ENCODE measurements around the gene MYRIP.
"Not testable (repeated sequence)": the region's sequence is repeated elsewhere in the genome, so short reads cannot be mapped to it uniquely, and the experiment has no call there.

The MYRIP gene

DNA sequence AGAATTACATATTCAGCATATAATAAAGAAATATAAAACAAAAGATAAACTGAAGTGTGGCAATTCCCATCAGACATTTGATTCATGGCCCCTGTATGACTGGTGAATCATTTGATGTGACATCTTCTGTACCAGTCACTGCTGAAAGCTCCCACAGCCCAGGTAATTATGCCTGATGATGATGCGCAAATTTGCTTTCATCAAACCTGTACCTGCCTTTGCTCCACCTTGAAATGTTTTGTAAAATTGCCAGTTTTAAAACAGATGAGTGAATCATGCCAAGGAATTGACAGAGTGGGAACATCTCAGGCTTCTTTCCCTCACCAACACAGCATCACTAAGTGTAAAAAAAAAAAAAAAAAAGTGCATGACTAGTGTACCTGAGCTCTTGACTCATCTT lies 433.6 kb downstream of the MYRIP start:
- DNase-seq: no peak

DNA sequence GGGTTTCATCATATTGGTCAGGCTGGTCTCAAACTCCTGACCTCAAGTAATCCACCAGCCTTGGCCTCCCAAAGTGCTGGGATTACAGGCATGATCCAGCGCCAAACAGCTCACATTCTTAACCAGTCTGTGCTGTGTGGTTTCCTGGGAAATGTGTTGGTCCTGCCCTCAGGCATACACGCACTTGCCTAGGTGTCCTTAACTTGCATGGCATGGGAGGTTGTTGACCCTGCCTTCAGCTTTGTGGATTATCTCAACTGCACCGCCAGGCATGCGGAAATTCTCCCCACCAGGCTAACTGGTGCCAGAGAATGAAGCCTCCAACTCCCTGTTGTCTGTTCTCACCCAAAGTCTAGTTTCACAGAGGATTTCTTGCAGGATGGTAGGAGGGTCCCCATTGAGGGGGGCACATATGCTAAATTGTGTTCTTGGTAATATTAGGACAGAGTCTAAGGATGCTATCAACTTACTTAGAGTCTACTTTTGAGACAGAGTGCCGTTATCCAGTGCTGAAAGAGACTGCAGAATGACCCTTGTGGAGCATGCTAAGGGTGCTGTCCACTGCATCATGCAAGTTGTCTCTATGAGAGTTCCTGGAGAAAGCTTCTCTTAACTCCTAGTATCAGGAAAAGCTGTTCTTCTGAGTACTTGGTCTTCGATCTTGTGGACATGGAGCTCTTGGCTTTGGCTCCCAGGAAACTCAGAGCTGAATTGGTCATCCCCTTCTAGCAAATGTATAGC lies 438.5 kb downstream of the MYRIP start:
- no peak for DNase-seq

DNA sequence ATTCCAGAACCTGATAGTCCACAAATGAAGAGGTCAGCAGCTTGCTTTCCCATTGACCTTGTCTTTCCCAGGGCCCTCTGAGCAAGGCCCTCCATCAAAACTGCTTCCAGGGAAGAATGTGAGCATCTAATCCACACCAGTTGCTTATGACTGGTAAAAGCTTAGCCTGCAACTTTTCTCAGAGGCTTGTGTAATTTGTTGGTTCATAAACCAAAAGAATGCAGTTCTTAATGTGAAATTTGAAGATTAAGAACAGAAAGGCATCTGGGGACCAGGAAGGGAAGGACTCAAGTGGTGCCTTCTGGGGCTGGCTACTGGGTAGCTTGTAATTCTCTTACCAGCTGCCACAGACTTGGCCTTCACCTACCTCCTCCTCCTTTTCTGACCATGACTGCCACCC lies 439.2 kb downstream of the MYRIP start:
- DNase-seq: no peak

DNA sequence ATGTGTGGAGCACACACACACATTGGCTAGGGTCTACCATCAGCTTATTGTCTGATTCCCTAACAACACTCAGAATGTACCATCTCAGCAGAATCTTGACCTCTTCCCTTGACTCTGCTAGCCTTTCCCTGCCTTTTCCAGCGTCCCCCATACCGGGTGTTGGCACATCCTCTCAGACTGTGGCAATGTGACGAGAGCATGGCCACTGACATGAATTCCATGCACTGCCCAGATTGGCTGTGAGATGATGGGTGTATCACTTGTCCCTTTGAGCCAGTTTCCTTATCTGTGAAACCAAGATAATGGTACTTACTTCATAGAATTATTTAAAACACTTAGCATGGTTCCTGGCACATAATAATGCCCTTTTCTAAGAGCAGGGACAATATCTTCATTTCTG lies 439.8 kb downstream of the MYRIP start:
- DNase-seq: no peak

DNA sequence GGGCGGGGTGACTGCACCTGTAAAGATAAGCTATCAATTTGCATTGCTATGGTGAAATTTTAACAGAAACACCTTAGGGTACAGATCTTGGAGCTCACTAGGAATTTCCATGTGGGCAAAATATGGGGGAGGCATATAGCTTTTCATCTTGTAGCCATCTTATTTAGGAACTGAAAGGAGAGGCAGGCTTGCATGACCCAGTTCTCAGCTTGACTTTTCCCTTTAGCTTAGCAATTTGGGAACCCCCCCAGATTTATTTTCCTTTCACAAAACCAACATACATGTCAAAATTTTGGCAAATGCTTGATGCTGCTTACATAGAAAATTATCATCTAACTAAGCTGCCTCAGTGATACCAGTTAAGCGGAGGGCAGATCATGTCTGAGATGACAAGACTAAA lies 445.1 kb downstream of the MYRIP start:
- DNase-seq: no peak

DNA sequence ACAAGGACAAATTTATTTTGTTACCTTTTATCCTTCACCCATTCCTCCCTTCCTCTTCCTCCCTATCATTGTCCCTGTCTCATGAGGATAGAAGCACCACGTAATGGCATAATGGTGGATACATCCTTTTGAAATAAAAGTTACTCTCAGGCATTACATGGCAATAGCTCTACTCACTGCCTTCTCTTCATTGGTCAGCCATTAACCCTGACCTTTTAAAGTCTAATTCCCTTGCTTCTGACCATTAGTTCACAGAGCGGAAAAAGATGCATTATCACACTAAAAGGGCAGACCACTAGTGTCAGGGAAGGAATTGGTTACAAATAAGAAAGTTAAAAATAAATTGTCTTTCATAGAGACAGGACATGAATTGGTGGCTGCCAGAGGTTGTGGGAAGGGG lies 445.5 kb downstream of the MYRIP start:
- no peak for DNase-seq

DNA sequence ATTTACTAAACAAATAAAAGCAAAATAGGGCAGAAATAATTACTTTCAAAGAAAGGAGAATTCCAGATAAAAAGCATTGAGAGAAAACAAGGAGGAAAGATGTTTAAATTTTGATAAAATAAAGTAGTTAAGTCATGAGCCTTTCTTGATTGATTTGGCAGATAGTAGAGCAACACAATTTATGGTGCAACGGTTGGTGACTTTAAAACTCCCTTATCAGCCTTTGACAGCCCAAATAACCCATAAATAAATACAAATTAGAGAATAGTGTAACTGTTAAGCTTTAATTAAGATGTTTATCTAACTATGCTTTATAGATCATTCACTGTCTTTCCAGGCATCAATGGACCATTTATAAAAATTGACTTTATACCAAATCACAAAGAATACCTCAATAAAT lies 446.1 kb downstream of the MYRIP start:
- no peak for DNase-seq

DNA sequence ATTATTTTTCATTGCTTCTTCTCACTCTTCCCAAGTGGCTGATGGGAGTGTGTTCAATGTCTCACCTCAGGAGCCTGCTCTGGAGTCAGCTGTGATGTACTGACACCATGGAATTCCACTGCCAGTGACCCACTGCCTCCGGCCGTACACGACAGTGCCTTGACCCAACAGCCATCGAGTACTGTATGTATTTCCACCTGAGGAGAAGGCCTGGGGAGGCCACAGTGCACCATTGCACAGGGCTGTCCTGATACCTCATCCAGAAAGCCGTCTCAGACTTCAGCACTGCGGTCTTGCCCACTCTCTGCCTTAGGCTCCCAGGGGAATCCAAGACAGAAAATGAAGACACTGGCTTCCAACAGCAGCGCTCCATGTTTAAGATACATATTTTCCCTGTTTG lies 448.7 kb downstream of the MYRIP start:
- no peak for DNase-seq

DNA sequence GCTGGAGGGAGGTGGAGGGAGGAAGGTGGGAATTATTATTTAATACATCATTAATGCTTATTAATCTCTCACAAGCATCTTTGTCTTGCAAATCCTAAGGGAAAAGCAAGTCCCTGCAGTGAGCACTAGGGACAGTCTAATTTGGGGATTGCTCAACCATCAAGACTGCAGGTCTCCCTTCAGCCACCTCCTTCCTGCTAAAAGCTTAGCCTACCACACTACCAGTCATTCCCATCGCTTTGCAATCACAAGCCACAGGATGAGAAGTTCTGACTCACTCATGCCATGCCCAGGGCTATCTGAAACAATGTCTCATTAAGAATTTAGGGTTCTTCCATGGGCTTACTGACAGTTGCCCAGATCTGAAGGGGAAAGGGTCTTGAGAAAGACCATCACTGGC lies 449.1 kb downstream of the MYRIP start:
- no peak for DNase-seq

DNA sequence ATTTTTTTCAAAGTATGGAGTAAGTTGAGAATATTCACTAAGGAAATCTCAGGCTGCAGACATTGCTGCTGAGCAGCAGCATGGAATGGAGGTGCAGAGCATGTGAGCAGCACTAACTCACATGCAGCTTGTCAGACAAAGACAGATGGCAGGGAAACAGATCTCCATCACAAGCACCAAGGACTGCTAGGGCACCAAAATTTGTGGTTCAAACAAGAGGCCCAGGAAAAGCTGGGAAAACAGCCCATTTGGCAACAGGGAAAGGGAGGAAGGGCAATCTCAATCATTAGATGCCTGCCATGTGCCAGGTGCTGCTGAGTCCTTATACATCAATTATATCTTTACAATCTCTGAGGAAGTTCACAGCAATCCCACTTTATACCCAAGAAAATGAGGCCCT lies 452.9 kb downstream of the MYRIP start:
- DNase-seq: no peak

DNA sequence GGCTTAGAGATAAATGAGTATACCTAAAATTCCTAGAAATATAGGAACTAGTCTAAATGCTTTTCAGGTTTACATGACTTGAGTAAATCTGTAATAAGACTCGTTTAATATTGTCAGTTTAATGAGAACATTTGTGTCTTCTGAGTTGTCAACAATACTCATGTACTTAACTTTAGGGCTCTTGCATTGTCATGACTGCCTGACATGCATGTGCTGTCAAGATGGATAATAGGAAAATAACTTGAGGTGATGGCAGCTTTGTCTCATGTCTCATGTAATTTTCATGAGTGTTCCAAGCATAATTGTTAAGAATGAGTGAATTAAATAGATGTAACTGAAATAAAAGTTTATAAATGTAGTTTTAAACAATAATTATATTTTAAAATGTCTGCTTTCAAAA lies 455.0 kb downstream of the MYRIP start:
- DNase-seq: no peak

DNA sequence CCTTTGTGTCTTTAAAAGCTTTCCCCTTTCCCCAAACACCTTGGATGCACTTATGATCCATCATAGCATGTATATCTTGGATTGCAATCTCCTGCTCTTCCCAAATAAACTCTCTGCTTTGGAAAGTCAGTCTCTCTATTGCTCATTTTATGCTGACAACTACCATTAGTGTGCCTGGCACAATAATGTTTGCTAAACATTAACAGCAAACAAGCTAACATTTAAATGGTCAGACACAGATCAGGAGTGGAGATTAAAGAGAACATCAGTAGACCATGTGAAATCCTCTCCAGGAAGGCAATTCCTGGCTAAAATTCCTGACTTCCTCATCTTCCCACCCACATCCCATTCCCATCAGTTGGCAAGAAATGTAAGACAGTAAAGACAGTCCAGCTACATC lies 455.8 kb downstream of the MYRIP start:
- DNase-seq: no peak

DNA sequence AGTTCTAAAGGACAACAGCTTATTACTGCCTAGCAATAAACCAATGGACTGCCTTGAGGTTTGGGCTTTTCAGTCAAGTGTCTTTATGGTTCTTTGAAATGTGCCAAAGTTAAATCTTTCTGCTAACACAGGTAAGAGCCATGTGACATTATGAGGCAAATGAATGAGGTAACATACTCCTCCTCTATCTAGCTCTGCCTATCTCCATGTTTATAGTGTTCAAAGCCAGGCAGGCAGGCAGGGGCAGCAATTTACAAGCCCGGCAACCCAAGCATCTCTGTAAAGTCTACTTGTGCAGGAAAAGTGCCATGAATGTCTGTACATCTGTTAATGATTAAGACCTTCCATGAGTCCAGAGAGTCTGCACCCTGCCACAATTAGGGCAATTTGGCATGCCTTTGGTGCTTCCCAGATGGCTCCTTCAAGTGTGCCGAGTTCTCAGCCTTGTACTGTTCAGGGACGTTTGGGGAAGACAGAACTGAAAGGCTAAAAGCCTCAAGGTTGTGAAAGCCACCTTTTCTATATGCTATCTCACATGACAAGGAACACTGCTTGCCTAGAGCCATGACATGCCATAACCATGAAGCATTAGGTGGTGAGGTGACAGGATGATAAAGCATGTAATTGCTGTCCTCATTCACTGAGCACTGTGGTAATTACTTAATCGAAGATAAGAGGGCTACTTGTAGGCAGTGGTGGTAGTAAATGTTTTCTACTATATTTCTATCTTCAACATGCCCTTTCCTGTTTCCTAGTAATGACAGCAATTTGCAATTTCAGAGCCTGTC lies 458.7 kb downstream of the MYRIP start:
- DNase-seq: no peak

DNA sequence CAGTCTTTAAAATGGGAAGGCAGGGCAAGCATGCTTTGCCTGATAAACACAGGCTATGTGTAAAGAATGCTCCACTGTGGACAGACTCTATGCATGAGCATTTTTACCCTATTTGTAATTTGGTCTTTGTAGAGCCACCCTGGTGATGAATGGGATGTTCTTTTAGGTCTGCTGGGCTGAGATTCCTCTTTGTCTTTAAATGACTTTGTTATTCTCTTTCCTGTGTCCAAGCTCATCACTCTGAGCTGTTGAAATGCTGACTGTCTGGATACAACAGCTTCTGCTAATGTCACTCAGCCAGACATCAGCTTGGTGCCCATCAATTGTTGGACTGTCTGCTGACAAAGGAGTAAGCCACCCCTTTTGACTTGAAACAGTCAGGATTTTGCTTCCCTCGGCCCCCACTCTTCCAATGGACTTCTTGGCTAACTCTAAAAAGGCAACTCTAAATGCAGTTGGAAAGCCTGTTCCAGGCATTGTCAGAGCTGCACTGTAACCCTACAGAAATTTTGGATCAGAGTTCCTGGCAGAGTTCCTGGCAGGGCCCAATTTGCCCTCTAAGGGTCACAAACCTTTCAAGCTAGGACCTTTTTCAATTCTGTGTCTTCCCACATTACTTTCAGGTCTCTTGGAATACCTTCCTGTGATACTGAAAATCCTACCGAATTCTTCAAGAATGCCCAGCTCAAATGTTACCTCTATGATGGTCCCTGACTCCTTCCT lies 459.6 kb downstream of the MYRIP start:
- no peak for DNase-seq

DNA sequence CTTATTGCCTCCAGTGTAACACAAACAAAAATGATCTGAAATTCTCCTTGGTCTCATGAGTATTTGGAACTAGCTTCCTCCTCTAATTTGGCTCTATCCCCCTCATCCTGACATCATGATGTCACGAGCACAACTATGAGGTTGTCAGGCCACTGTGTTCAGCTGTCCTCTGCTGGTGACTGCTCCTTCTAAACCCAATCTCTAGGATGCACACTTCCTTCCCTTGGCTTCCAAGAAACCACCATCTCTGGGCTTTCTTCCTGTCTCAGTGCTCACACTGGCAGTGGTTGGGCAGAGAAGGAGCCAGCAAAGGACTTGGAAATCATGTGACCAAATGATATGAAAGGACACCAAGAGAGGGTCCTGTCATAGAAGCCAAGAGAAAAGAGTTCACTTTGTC lies 469.4 kb downstream of the MYRIP start:
- peak; percentile 20 for DNase-seq

DNA sequence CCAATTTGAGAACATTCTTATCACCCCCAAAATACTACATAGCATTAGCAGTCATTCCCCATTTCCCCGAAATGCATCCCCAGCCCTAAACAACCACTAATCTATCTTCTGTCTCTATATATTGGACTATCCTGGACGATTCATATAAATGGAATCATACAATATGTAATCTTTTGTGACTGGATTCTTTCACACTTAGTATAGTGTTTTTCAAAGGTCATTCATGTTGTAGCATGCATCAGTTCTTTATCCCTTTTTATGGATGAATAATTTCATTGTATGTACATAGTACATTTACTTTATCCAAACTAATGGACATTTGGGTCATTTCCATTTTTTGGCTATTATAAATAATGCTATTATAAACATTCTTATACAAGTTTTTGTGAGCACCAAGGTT lies 472.6 kb downstream of the MYRIP start:
- DNase-seq: no peak

DNA sequence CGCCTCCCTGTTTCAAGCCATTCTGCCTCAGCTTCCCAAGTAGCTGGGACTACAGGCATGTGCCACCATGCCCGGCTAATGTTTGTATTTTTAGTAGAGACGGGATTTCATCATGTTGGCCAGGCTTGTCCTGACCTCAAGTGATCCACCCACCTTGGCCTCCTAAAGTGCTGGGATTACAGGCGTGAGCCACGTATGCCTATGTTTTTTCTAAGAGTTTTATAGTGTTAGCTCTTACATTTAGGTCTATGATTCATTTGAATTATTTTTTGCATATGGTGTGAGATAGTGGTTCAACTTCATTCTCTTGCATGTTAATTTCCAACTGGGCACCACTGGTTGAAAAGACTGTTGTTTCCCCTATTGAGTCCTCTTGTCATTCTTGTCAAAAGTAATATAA lies 473.6 kb downstream of the MYRIP start:
- not testable (repeated sequence) for DNase-seq

DNA sequence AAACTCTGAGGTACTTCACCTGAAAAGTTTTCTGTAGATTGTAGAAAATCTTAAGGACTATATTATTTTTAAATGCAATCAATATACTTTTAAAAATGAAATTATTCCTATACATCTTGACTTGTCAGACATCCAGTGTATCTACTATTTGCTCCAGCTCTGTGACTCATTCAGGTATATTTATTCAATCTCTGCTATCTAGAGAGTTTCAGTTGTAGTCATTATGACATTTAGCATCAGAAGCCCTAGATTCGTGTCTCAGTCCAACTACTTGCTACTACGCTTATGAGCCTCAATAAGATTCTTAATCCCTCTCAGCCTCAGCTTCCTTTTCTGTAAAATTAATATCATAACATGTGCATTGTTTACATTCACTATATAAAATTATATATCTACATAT lies 477.8 kb downstream of the MYRIP start:
- no peak for DNase-seq

DNA sequence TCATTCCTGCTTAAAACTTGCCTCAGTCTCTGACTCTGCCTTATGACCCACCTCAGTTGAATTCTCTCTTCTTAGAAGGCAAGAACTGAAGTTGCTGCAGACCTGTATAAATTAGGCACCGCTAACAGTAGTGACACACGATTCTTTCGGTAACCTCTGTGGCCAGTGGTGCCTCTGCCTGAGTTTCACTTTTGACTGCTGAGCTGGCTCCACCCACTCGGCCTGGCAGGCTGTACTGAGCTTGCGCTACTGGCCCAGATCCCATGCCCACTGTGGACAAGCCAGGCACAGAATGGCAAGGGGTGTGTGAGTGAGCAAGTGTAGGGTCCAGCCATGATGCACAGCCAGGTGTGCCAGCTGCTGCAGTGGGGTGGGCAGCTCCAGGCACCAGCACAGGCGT lies 481.0 kb downstream of the MYRIP start:
- DNase-seq: no peak

DNA sequence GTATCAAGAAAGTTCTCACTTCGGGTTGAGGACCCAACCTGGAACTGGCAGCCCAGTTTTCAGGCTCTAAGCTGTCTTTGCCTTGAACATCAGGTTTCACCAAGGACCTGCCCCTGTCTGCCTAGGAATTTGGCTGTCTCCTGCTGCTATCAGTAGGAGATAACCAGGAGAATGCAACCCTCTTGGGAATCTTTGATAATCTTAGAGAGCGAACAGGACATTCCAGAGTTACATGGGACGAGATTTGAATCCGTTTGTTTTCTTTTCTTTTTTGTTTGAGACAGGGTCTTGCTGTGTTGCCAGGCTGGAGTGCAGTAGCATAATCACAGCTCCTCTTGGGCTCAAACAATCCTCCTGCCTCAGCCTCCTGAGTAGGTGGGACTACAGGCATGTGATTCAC lies 482.1 kb downstream of the MYRIP start:
- DNase-seq: no peak

DNA sequence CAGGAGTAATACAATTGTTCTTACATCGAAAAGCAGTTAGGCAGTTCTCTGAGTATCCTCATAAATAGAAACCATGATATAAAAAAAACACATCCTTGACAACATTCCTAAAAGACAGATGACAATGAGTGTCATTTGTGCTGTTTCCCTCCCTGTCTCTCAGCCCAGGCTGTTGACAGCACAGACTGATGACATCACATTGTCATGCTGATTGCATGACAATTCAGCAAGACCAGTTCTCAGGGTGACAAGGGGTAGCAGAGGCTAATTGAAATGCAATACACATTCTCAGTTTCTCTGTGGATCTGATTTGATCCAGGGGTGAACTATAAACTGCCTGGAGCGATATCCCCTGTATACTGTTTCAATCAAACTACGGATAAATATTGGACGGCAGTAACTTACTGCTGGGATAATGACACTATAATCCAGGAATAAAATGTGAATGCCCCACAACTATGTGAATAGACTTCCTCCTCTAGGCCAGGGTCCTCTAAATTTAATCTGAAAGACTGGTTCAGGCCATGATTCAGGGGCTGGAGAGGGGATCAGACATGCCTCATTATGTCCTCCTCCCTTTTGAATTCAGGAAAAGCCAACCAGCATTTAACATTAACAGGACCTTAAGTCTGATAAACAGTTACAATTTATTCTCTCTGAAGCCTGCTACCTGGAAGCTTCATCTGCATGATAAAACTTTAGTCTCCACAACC lies 483.4 kb downstream of the MYRIP start:
- no peak for DNase-seq

DNA sequence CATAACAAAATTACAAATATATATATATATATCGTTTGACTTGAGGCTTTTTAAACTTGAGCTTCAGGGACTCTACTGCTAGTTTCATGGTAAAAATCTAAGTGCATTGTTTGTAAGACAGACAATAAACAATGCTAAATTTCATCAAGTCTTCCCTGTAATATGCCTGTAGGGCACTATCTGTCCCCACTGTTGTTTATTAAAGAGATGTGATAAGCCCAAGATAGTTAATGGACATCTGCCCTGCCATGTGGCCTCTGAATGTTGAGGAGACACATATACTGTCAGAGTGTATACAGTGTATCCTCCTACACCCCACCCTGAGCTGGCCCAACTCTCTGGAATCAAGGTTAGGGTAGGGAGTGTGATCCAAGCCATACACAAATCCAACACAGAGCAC lies 485.0 kb downstream of the MYRIP start:
- no peak for DNase-seq

DNA sequence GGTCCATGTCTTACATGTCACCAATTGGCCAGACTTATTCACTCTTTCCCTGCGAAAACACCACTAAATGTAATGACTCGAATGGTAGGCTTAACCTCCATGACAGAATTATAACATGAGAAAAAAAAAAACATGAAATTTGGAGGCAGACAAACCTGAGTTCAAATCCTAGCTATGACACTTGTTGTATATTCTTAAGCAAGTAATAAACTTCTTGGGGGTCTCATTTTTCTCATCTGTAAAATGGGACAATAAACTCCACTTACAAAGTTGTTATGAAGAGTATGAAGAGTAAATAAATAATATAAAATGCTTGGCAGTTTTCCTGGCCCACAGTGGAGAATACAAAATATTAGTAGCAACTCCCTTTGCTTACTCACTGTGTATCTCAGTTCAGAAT lies 488.7 kb downstream of the MYRIP start:
- no peak for DNase-seq

Data from GF-D8 (cell line).